ENCODE measurements around the gene TBL1X.

GRCh38 chrX:9557091-9557490 lies 92.2 kb downstream of the TBL1X start:
- no peak for TF ChIP-seq EZH2phosphoT487 (IDR thresholded peaks at IDR 0.05; ENCODE audit: low read depth)
- TF ChIP-seq, protein P1, sequence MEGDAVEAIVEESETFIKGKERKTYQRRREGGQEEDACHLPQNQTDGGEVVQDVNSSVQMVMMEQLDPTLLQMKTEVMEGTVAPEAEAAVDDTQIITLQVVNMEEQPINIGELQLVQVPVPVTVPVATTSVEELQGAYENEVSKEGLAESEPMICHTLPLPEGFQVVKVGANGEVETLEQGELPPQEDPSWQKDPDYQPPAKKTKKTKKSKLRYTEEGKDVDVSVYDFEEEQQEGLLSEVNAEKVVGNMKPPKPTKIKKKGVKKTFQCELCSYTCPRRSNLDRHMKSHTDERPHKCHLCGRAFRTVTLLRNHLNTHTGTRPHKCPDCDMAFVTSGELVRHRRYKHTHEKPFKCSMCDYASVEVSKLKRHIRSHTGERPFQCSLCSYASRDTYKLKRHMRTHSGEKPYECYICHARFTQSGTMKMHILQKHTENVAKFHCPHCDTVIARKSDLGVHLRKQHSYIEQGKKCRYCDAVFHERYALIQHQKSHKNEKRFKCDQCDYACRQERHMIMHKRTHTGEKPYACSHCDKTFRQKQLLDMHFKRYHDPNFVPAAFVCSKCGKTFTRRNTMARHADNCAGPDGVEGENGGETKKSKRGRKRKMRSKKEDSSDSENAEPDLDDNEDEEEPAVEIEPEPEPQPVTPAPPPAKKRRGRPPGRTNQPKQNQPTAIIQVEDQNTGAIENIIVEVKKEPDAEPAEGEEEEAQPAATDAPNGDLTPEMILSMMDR (IDR thresholded peaks at IDR 0.05; ENCODE audit: low read depth, low read length) = no peak
